HG03280 (cell line): ENCODE data around the gene UACA.

ENCODE experiments used
- ATAC-seq: cut with Tn5 transposase; IDR thresholded peaks from one replicate; pipeline ENCODE4 v1.9.1; 2021; ENCODE audit warnings: mild to moderate bottlenecking, moderate library complexity; ENCODE audit not compliant: unreplicated experiment

Gene UACA

GRCh38 chr15:70710714-70711113 is 52.6 kb downstream of the UACA start:
- no peak for ATAC-seq

GRCh38 chr15:70708839-70709238 is 54.5 kb downstream of the UACA start:
- ATAC-seq = no peak

GRCh38 chr15:70707686-70708300 is 55.6 kb downstream of the UACA start:
- no peak for ATAC-seq

- ATAC-seq = no peak
Measured at GRCh38 chr15:70704731-70705130, 58.6 kb downstream of the UACA start.

GRCh38 chr15:70704166-70704565 is 59.2 kb downstream of the UACA start:
- ATAC-seq = no peak

- ATAC-seq = no peak
Measured at GRCh38 chr15:70703096-70703878, 60.1 kb downstream of the UACA start.

- no peak for ATAC-seq
Measured at GRCh38 chr15:70702584-70702983, 60.8 kb downstream of the UACA start.

- no peak for ATAC-seq
Measured at GRCh38 chr15:70701891-70702568, 61.3 kb downstream of the UACA start.

GRCh38 chr15:70701171-70701570 is 62.2 kb downstream of the UACA start:
- no peak for ATAC-seq

- no peak for ATAC-seq
Measured at GRCh38 chr15:70699890-70700289, 63.5 kb downstream of the UACA start.

GRCh38 chr15:70698836-70699390 is 64.4 kb downstream of the UACA start:
- ATAC-seq = no peak

GRCh38 chr15:70698426-70698825 is 64.9 kb downstream of the UACA start:
- ATAC-seq = no peak

- no peak for ATAC-seq
Measured at GRCh38 chr15:70690491-70691276, 72.7 kb downstream of the UACA start.

GRCh38 chr15:70690021-70690420 is 73.3 kb downstream of the UACA start:
- ATAC-seq = no peak

- no peak for ATAC-seq
Measured at GRCh38 chr15:70687482-70687881, 75.9 kb downstream of the UACA start.

GRCh38 chr15:70680817-70681216 is 82.5 kb downstream of the UACA start:
- no peak for ATAC-seq

GRCh38 chr15:70679919-70680231 is 83.5 kb downstream of the UACA start:
- ATAC-seq = no peak

GRCh38 chr15:70672081-70672480 is 91.3 kb downstream of the UACA start:
- peak; percentile 44 for ATAC-seq

GRCh38 chr15:70670680-70671079 is 92.7 kb downstream of the UACA start:
- ATAC-seq = no peak

GRCh38 chr15:70669966-70670658 is 93.2 kb downstream of the UACA start:
- no peak for ATAC-seq
